Stimulated activated CD8-positive, alpha-beta memory T cell treated with anti-CD3 and anti-CD28 coated beads, Interleukin-2, amount 100 ng/mL, for 48 hours (primary cell): ENCODE data around the gene SECISBP2.
"Not testable (repeated sequence)": the region's sequence is repeated elsewhere in the genome, so short reads cannot be mapped to it uniquely, and the experiment has no call there.

Source experiments
- DNase-seq, 2 donors: peaks; one replicate each; pipeline ENCODE4 v3.0.0-alpha.2; 2020; ENCODE audit warnings: low read depth in 2 of 2

The SECISBP2 gene

DNA sequence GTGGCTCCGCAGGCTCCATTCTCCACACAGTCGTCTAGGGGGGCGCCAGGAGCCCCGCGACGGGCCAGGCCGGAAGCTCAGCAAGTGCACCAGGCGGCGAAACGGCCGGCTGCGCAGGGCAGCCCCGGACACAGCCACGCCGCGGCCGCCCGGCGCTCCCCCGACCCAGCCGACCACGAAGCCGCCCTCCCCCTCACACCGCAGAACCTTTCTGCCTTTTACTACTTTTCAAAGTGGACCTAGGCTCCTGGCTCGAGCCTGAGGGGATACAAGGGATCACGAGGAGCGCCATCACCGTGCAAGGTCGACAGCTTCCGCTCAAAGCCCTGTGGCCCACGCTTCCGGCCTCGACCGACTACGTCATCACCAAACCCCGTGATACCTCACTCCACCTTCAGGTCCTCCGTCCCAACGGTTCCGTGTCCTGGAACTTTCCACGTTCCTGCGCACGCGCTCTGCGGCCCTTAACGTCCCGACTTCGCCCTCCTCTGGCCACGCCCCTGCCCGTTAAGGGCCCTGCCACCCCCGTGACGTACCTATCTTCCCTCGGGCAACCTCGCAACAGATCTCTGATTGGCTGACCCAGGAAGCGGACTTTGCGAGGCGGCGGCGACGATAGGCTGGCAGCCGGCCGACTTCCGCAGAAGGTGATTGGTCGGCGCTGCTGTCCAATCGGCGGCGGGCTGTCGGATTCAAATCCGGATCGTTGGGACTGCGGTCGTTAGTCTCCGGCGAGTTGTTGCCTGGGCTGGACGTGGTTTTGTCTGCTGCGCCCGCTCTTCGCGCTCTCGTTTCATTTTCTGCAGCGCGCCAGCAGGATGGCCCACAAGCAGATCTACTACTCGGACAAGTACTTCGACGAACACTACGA is 7.6 kb upstream of the SECISBP2 start, which contains the start of gene CKS2:
TSS of gene CKS2 (plus strand) at position 721 of the 871 bp plus-strand sequence. CDS start at position 819, 98 bp downstream.
- peak; percentile 97 to 100 for DNase-seq

DNA sequence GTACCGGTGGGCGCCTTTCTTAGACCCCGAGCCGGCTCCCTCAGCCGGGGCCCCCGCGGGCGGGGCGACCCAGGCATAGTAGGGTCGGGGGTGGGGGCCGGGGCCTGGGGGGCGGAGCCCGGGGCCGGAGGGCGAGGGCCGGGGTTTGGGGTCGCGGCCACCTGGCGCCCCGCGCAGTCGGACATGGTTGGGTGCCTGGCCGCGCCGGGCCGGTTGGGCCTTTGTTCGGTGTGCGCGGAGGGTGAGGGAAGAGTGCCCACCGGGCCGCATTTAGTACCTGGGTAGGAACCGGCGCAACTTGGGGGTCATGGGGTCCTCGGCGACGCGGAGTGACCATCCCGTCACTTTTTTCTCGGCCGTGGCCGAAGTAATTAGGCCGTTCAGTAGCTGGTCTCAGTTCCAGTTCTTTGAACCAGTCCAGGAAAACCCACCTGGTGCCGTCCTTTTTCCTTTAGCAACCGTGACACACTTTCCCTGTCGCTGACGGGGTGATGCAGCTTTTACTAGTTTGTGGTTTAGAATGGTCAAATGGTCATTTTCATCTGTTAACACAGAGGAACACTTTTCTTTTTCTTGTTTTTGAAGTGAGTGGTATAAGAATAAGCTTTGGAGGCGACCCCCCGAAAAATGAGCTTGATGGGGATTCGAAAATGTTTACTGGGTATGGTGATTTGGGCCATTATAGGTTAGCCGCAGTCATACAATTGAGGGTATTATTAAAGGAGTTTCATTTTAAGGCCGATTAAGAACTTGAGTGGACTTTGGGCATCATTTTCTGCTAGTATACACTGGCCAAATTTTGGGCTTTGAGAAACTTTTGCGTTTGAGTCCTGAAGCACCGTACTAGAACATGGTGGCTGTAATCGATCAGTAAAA is 6.7 kb upstream of the SECISBP2 start:
- DNase-seq, result peak in 1 of 2 donors; percentile 17

DNA sequence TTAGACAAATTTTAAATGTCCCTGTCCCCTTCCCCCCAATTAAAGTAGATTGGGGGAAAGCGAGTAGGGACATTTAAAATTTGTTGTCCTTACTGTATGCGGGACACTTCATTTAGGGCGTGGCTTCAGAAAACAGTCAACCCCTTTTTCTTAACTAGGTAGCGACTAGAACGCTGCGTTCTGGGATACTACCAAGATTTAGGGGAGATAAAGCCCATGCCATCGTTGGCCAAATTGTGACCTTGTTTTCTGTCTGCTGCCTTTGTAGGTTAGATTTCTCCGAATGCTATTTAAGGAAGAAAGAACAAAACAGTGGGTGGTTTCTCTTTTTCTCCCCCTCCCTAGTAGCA is 6.1 kb upstream of the SECISBP2 start:
- no peak for DNase-seq

DNA sequence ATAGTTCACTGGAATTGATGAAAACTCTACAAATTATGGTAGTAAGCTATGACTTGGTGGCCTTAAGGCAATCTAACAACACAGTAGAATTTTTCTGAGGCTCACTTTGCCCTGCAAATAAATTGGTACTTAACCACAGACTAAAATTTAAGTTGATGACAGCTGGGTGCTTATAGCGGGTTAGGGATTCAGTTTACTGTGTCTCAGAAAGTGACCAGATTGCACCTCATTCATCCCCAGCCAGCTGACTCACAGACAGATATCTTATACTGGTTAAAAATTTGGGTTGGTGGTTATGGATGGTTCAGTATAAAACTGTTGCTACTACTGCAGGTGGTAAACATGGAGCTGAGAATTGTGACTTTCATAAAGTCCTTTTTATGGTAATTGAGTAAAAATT is 4.5 kb upstream of the SECISBP2 start:
- no peak for DNase-seq

DNA sequence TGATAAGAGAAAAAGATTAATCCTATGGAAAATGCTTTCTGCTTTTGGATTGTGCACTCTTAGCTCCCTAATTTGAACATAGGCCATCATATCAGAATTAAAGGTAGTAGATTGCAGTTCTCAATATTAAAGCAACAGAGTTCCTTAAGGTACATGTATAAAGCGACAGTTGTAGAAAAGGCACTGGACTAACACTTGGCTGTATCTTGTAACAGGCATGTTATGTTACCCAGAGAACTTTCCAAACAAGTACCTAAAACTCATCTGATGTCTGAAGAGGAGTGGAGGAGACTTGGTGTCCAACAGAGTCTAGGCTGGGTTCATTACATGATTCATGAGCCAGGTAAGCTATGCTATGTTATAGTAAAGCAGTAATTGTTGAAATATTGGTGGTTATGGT is 3.3 kb upstream of the SECISBP2 start:
- DNase-seq, result no peak

DNA sequence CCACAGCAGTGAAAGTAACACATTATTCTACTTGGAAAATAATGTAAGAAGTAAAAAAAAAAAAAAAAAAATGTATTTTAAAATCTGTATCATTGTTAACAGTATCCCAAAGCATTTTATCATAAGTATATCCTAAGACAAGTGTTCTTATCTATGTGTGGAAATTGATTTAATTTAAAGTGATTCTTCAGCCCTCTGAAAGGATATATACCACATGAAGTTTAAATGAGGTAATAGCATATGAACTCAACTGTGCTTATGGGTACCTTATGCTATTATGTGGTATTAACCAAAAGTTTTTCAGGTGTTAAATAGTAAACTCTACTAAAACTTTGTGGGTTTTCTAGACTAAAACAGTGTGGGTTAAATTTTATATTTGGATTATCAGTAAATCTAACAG is 2.8 kb upstream of the SECISBP2 start:
- no peak for DNase-seq

DNA sequence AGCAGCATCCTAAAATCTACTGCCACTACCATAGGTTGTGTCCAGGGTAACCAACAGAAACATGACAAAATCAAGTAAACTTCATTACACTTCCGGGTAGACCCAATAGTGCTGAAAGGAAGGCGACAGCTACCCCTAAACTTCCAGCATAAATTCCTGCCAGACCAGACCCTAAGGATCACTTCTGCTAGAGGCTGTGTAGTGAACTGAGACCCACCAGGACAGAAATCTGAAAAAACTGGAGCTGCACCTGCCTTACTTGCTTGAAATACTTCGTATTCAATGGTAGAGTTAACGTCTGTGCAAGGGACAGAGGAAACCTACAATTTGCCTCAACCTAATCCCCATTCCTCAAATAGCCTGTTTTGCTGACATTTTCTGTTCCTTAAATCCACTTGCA is 1.0 kb upstream of the SECISBP2 start:
- DNase-seq, result no peak

DNA sequence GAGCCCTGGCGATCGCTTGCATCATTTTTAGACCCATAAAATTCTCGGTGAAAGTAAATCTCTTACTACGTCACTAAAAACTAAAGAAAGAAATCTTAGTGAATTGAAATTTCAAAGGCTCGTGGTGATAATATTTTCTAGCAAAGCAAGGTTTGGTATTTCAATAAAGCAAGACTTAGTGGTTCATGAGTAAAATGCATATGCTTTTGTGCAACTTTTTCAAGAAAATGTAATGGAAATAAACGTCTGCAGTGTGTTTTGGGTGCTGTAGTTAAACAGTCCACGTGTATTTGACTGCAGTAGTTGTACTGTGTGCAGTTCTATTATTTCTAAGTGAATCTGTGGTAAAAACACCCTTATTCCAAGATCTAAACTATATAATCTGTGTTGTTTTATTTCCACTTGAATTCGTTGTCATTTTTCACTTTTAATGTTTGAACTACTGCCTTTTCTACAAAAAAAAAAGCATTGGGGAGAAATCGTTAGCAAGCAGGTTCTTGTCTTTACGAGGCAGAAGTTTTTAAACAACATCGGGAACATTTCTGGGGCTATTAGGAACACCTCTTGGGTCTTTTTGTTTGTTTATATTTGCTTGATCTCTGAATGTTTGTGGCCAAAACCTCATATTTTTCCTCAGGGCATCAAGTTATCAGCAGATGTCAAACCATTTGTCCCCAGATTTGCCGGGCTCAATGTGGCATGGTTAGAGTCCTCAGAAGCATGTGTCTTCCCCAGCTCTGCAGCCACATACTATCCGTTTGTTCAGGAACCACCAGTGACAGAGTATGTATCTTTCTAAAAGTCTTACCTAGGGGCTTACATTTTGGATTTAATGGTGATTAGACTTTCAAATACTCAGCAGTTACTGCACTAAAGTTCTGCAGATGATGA is 960 bp downstream of the SECISBP2 start:
- no peak for DNase-seq

DNA sequence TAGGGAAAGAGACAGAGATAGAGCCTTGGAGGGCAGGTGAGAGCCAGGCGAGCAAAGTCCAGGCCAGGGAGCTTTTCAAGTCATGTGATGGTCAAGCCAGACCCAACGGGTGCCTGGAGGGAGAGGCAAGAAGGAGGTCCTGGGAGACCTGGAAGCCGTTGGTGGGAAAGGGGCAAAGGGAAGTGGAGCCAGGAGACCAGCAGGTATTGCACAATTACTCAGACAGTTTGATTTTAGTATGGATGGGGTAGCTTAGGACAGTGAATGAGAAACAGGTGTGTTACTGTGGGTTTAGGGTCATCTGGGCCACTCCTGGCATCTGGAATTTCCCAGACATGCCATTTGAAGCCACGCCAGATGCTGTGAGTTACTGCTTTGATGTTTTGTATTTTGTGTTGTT is 5.1 kb downstream of the SECISBP2 start:
- no peak for DNase-seq

DNA sequence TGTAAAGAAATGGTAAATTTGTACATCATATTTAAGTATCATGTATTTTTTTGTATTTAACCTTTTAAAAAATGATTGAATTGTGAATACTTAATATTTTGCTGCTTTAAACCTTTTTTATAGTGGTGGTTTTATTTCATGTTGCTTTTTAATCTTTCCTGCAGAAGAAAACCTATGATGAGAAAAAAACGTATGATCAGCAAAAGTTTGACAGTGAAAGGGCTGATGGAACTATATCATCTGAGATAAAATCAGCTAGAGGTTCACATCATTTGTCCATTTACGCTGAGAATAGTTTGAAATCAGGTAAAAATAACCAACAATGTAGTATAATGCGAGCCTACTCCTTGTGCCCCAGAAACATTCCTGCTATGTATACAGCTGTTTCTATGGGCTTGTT is 7.4 kb downstream of the SECISBP2 start:
- no peak for DNase-seq

DNA sequence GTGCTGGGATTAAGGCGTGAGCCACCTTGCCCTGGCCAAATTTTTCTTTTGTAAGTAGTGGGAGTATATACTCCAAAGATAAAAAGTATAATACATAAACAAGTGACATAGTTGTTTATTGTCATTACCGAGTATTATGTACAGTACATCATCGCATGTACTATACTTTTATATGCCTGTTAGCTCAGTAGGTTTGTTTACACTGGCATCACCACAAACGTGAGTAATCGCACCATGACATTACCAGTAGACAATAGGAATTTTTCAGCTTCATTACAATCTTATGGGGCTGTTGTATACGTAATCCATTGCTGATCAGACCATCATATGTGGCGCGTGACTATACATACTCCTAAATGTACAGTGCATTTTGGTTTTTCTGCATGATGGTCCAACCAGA is 9.8 kb downstream of the SECISBP2 start:
- no peak for DNase-seq

DNA sequence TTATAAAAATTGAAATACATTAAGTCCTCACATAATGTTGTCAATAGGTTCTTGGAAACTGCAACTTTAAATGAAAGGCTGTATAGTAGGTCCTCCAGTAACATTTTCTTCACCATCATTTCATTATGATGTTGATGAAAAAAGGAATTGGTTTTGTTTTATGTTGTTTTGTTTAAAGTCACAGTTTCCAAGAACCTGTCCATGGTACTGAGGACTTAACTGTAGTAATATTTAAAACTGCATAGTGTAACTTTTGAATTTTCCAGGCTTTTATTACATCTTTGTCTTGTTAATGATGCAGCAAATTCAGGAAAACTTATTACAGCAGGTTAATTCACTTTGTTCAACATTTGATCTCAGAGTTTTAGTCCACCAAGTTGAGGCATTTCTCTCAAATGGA is 11.6 kb downstream of the SECISBP2 start:
- no peak for DNase-seq

DNA sequence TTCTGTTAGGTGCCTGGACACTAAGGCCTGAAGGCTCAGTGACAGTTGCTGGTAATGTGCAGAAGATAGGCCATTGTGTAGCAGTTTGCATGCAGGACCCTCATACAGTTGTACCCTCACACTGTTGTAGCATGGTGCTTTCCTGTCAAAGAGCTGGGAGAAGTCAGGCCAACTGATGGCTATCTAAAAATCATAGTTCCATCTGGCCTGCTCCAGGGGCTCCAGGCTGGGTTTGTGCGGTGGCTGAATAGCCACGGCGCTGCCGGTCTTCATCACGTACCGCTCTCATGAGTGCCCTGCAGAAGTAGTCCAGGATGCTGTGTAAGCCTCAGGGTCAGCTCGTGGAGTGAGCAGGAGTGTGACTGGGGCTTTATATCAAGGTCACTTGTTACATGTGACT is 12.2 kb downstream of the SECISBP2 start:
- no peak for DNase-seq

DNA sequence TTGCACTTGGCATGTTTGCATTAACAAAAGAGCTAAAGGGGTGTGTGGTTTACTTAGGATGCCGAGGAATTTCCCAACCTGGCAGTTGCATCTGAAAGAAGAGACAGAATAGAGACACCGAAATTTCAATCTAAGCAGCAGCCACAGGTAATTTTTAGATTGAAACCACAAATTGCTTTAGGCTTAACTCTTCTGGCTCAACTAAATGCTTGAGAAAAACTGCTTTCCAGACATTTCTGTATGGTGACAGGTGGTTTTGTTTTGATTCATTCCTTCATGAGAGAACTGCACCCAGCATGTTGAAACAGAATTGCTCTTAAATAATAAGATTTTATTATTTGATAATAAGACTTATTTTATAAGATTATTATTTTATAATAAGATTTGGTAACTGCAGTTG is 21.5 kb downstream of the SECISBP2 start:
- no peak for DNase-seq

DNA sequence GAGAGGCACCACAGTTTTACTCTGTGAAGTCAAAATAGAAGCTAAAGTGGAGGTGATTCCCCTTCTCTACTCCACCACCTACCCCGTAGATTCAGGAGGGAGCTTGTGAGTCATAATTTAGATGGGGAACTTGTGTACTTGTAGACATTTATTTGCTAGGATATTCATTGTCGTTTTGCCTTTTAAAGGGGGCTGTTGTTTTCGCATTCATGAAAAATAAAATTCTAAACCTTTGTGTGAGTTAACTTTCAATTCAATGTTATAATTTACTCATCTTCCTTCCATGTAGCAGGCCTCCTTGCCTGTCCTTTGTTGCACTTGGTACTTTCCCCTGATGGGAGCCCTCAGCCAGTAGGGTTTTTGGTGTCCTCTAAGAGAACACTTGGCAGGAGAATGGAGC is 22.0 kb downstream of the SECISBP2 start:
- DNase-seq, result no peak

DNA sequence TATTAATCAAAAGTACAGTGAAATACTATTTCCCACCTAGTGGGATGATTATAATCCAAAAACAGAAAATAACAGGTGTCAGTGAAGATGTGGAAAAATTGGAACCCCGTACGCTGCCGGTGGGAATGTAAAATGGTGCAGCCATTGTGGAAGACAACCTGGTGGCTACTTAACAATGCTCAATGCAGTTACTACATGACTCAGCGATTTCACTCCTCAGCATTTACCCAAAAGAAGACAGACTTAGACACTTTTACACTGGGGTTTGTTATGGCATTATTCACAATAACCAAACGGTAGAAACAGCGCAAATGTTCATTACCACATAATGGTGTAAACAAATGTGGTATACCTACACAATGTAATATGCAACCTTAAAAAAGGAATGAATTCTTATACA is 23.9 kb downstream of the SECISBP2 start:
- DNase-seq, result no peak

DNA sequence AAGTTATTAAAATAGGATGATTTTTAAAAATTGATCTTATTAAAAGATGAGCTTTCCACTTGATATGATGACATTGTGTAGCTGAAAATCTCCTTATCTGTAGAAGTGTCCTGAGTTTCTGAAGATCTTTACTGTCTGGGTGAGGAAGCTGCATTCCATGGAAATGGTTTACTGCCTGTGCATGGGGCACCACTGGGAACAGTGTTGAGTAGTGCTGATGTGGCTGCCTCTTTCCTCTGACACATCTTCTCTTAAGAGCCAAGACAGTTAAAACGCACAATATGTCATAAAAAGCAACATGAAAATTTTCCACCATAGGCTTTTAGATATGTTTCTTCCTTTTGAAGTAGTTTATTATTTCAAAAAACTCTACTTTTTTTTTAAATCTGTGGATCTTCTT is 24.6 kb downstream of the SECISBP2 start:
- DNase-seq, result no peak

DNA sequence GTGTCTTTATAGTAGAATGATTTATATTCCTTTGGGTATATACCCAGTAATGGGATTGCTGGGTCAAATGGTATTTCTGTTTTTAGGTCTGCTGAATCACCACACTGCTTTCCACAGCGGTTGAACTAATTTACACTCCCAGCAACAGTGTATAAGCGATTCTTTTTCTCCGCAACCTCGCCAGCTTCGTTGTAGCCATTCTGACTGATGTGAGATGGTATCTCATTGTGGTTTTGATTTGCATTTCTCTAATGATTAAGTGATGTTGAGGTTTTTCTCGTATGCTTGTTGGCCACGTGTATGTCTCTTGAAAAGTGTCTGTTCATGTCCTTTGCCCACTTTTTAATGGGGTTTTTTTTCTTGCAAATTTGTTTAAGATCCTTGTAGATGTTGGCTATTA is 25.5 kb downstream of the SECISBP2 start:
- DNase-seq, result not testable (repeated sequence)

DNA sequence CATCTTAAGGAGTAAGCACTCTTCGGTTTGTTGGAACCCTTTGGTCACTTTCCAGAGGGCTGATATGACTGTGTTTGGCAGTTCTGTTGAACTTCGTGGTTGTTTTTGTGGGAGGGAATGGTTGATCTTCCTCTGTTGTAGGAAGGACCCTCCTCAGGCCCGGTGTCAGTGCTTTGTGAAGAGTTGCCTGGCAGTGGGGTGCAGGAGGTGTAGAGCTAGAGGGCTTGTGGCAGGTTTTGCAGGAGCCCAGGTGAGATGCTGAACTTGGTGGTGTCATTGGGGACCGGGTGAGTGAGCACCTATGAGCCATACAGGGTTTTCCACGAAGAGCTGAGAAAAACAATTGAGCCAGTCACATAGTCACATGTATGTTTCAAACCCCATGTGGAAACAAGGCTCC is 27.2 kb downstream of the SECISBP2 start:
- no peak for DNase-seq

DNA sequence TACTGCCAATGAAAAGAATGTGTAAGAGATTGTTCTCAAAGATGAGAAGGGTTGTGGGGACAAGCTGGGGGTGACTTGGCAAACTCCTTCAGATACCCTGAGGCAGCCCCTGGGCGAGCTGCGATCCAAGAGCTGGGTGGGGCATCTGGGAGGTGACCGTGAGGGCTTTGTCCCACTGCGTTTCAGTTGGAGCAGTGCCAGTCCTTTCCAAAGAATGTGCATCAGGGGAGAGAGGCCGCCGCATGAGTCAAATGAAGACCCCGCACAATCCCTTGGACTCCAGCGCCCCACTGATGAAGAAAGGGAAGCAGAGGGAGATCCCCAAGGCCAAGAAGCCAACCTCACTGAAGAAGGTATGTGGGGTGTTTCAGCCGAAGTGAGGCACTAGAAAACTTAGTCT is 28.4 kb downstream of the SECISBP2 start:
- no peak for DNase-seq

DNA sequence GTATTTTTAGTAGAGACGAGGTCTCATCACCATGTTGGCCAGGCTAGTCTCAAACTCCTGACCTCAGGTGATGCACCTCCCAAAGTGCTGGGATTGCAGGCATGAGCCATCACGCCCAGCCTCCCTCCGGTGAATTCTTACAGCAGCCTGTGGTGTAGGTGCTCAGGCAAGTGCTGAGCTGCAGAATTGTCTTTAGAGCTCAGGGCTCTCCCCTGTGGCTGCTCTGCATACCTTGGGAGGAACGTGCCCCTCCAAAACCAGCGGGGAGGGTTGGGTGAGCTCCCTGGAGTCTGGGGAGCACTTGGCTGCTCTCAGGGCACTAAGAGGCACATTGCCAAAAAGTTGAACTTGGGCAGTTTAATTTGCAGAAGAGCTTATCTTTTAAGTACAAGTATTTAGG is 29.4 kb downstream of the SECISBP2 start:
- DNase-seq, result no peak

DNA sequence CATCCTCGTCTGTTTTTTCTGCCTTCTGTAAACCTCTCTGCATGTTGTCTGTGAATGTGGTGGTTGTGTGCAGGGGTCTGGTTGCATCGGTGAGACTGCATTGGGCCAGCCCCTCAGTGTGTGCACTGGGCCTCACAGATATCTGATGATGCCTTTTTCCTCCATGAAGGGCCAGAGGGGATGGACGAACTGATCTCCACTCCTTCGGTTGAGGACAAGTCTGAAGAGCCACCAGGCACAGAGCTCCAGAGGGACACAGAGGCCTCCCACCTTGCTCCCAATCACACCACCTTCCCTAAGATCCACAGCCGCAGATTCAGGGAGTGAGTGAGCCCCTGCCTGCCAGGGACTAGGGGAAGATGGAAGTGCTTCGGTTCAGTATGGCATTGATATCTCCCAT is 31.3 kb downstream of the SECISBP2 start:
- no peak for DNase-seq
